A673 (cell line): ENCODE results near the gene FGD6.

Experiments
- CTCF ChIP-seq: fragments of 300-800, 200-600 bp; sonication (generic); conservative IDR thresholded peaks from 2 replicates; pipeline ENCODE4 v1.5.1; 2017; ENCODE audit warnings: low read depth, mild to moderate bottlenecking, antibody characterized with exemption, low read length, moderate library complexity, mixed read lengths
- EZH2 ChIP-seq: fragments of 200-600 bp; sonication (generic); IDR thresholded peaks from 2 replicates; pipeline ENCODE4 v1.6.1; 2017; ENCODE audit warnings: borderline replicate concordance, low read depth, mild to moderate bottlenecking, mixed read lengths, antibody characterized with exemption, low read length; ENCODE audit not compliant: poor library complexity, severe bottlenecking

- TF ChIP-seq CTCF = no peak
- no peak for TF ChIP-seq EZH2
These were observed 65.4 kb downstream of the FGD6 start for GRCh38 chr12:95151821-95152220.
